HT-29 (cell line): ENCODE data around the gene FSD2. TPM values are rescaled to one million over a fixed set of nuclear protein-coding genes. Genes with fewer than 3 reads are reported as not detected.
A peak's percentile ranks its signal among the peaks of the same experiment; 100 is the strongest.
"Not testable (repeated sequence)": the region's sequence is repeated elsewhere in the genome, so short reads cannot be mapped to it uniquely, and the experiment has no call there.

Experiments used
- DNase-seq: peaks from one replicate; pipeline ENCODE4 v3.0.0-alpha.2; 2015; ENCODE audit warnings: low spot score
- total RNA-seq: library from RNA; depleted of rRNA; stranded (reverse); fragments of >200 nt; shearing (Covaris generic); gene quantifications from 2 replicates; pipeline ENCODE4 v1.2.3, GENCODE V29; 2014; rRNA removed

FSD2 gene
- total RNA-seq, 1 experiment from 2014 or later: not detected

DNA sequence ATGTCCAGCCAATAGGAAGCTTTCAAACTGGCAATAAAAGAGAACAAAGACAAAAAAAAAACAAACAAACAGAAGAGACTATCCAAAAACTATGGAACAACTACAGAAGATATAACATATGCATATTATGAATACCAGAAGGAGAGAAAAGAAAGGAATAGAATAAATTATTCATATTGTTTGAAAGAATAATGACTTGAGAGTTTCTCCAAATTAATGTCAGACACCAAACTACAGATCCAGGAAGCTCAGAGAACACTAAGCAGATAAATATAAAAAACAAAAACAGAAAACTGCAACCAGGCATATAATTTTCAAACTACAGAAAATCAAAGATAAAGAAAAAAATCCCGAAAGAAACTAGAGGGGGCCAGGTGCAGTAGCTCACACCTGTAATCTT is 62.1 kb downstream of the FSD2 start:
- no peak for DNase-seq

DNA sequence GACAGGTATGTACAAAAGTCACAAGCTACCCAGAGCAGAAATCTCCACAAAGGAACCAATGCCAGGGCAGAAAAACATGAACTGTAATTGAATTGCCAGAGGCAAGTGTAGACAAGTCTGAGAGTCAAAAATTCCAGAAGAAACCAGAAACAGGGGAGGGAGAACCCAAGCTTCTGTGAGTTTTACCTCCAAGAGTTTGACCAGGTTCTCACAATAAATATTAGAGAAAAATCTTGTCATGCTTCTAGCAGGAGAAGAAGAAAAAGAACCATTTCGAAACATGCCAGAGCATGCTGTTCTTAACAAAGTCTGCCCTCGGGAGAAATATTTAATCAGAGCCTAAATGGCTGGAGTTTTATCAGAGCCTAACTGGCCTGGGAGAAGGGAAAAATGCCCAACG is 63.7 kb downstream of the FSD2 start:
- no peak for DNase-seq

- no peak for DNase-seq
Measured at GRCh38 chr15:82739086-82739485, 66.8 kb downstream of the FSD2 start.

- peak; percentile 39 for DNase-seq
Measured at GRCh38 chr15:82737975-82738374, 67.9 kb downstream of the FSD2 start.

- no peak for DNase-seq
Measured at GRCh38 chr15:82731527-82731926, 74.3 kb downstream of the FSD2 start.

- no peak for DNase-seq
Measured at GRCh38 chr15:82730022-82730530, 75.8 kb downstream of the FSD2 start.

DNA sequence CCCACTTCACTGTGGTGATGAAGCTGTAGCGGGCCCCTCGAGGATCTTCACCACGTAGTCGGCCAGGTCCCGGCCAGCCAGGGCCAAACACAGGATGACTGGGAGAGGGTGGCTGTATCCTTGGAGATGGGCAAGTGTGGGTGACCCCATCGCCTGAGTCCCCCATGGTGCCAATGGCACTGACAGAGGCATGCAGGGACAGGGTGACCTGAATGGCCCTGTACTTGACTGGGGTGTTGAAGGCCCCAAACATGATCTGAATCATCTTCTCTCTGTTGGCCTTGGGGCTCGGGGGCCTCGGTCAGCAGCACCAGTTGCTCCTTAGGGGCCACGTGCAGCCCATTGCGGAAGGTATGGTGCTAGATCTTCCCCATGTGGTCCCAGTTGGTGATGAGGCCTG is 79.1 kb downstream of the FSD2 start:
- no peak for DNase-seq

GRCh38 chr15:82715003-82715402 is 90.9 kb downstream of the FSD2 start:
- no peak for DNase-seq

DNA sequence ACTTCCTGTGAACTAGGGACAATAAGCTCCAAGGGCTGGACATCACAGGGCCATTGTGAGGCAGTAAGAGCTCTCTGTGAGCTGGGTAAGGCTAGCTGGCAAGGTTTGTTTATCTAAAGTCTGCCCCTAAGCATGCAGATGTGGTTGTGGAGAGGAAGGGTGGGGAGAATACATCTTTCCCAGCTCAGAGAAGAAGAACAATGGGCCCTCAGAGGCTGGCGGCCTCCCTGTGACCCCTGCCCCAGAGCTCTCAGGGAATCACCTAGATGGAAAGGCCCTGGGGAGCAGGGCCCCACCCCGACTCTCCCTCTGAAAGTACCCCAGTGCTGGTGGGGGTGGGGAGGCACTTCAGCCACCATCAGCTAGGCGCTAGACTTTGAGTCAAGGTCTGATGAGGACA is 91.9 kb downstream of the FSD2 start:
- peak; percentile 57 for DNase-seq

DNA sequence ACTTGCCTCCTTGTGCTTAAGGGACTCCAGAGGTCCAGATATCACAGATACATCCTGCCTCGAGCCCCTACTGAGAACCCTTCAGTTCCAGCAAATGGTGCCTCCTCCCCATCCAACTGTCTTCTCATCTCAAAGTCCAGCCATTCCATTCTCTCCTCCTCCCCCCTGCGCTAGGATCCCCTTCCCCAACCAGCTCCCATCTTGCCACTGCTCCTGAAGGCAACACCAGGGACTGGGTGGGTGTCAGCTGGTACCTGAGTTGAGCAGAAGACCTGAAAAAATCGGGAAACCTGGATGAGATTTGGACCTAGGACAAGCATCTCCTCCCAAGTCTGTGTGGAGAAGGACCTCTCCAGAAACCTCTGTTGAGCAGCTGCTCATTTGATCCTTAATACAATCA is 93.8 kb downstream of the FSD2 start:
- no peak for DNase-seq

DNA sequence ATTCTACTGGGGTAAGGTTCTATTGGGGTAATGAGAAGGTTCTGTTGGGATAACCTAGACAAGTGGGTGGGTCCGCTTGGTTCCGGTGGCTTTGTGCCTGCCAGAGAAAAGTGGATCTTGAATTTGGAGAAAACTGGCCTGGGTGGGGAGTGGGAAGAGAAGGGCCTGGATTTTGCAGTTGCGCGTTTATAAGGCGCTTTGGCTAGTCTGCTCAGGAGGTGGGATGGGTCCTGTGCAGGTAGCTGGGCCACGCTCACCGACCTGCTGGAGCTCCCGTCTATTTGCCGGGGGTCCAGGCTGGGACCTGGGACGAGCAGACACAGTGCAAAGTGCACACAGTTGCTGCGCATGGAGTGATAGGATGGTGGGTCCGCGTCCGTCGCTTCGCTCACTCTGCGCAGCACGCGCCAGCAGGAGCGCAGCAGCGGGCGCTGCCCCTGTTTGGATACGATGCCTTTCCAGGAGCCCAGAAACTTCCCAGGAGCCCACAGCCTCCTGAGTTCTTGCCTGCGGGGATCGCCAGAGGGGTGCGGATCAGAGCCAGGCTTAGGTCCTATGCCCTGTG is 94.9 kb downstream of the FSD2 start:
- no peak for DNase-seq

DNA sequence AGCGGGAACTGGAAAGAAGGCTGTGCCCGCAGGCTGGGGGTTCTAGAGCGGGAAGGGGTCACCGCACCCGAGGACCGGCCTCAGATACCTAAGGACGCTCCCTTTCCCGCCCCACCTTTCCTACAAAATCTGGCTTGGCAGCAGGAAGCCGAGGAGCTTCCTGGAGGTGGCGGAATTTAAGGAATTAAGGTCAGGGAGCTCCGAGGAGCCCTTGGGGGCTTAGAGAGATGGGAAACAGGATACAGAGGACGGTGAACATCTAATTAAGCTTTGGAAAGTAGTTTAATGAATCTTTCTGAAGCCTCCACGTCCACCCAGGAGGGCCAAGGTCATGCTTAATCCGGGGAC is 95.7 kb downstream of the FSD2 start:
- DNase-seq: no peak

DNA sequence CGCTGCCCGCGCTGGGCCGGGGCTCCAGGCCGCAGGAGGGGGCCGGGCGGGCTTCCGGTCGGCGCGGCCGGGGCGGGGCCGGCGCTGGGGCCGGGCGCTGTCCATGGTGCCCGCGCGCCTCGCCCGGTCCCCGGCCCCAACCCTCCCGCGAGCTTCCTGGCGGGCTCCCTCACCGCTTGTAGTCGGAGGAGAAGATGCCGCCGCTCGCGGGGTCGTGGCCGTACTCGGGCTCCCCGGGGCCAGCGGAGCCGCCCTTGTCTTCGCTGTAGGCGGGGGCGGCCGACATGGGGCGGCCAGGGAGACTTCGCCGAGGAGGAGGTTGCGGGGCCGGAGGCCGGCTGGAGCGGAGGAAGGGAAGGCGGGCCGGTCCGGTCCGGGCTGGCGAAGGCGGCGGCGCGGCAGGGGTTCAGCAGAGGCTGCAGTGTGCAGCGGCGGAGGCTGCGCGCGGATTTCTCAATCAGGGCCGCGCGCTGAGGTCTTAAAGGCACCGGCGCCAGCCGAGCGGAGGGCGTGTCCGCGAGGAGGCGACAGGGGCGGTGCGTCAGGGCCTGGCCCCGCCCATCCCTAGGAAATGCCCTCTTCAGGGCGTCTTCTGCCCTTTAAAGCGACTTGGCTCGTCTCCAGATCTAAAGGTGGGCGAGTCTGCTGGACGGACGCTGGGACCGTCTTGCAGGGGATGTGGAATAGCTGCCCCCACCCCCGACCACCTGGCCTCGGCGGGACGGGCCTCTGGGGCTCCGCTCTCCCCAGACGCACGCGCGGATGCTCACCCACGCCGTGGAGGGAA is 96.3 kb downstream of the FSD2 start, which contains the start of gene AP3B2:
Gene AP3B2 (minus strand): TSS at position 455 of the 787 bp plus-strand sequence. CDS start 169 bp downstream, at position 286.
- DNase-seq: peak; percentile 65

DNA sequence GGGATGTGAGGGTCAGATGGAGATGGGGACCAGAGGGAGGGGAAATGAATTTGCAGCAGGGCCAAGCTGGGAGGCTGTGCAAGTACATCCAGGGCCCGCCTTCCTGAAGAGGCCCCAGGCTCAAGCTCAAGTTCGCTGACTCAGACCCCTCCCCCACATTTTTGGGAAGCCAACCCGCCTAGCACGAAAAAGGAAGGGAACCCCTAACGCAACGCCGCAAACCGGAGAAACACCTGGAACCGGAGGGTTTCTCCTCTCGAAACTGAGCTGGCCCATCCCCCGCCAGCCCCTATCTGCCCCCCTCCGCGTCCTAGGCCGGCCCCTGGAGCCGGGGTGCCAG is 96.8 kb downstream of the FSD2 start:
- no peak for DNase-seq

DNA sequence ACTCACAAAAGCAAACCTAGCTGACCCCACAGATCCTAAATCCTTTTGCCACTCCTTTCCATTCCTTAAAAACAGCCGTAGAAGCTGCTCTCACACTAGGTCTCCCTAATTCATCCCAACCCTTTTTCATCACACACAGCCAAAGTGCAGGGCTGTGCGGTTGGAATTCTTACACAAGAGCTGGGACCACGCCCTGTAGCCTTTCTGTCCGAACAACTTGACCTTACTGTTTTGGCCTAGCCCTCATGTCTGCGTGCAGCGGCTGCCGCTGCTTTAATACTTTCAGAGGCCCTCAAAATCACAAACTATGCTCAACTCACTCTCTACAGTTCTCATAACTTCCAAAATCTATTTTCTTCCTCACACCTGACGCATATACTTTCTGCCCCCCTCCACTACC is 100.0 kb downstream of the FSD2 start:
- DNase-seq: not testable (repeated sequence)

Other genes with a start within 250 kb of the FSD2 start
- not detected in 2 replicates for gene CPEB1, start 158.7 kb downstream of the FSD2 start, total RNA-seq
- not detected in 2 replicates for gene AP3B2, start 96.2 kb downstream of the FSD2 start, total RNA-seq
- gene WHAMM, start 3.6 kb upstream of the FSD2 start, total RNA-seq: 5.2 and 6.4 TPM in 2 replicates
- 1.3 and 1.8 TPM in 2 replicates for gene HOMER2, start 146.7 kb upstream of the FSD2 start, total RNA-seq
- gene RAMAC, start 180.1 kb upstream of the FSD2 start, total RNA-seq: 32.9 and 34.8 TPM in 2 replicates
- gene C15orf40, start 205.6 kb upstream of the FSD2 start, total RNA-seq: 17.4 and 26.7 TPM in 2 replicates